ENCODE measurements around the gene APCDD1. TPM values are rescaled to one million over a fixed set of nuclear protein-coding genes. Genes with fewer than 3 reads are reported as not detected.
"Not testable (repeated sequence)": the region's sequence is repeated elsewhere in the genome, so short reads cannot be mapped to it uniquely, and the experiment has no call there.

The APCDD1 gene
- total RNA-seq, 4 donors from 2014 or later: 4.6 to 13.0 (median 7.5) TPM

- no peak for TF ChIP-seq CTCF (IDR thresholded peaks at IDR 0.05 in 4 of 5, conservative IDR thresholded peaks at IDR 0.05 in 1 of 5)
- no peak for TF ChIP-seq POLR2A (IDR thresholded peaks at IDR 0.05)
- in situ Hi-C loops (cut with MboI; ENCODE audit: low sequenced_read_pairs in 4 of 4) (loop anchor here in 1 of 4 donors (25.0 kb wide), 1 partner anchor 725 kb away; no protein-coding TSS in a partner anchor), intact Hi-C loops (cut with DNase I; ENCODE audit: low total_unique reads) (loop anchor here (10.0 kb wide), 1 partner anchor 1317 kb away; the partner anchor contains the start of gene CHMP1B)
- no peaks in the 10 kb centered on the region for H3K4me1 ChIP-seq
- no peak overlapping the region for H3K4me3 ChIP-seq
- no peaks in the 10 kb centered on the region for H3K9me3 ChIP-seq
- DNase-seq (no peak), ATAC-seq (no peak)
- H3K27me3 ChIP-seq: no peaks in the 10 kb centered on the region
- no peak overlapping the region for H3K27ac ChIP-seq
- peaks cover 6 to 42% of the 10 kb centered on the region in 2 donors for H3K36me3 ChIP-seq
Observed at GRCh38 chr18:10537765-10538164, 83.3 kb downstream of the APCDD1 start.

GRCh38 chr18:10539124-10539523, 84.7 kb downstream of the APCDD1 start:
- H3K36me3 ChIP-seq: peaks cover 6 to 51% of the 10 kb centered on the region in 2 donors
- not testable (repeated sequence) for H3K4me1 ChIP-seq, H3K27ac ChIP-seq, DNase-seq, H3K4me3 ChIP-seq, H3K27me3 ChIP-seq, ATAC-seq, H3K9me3 ChIP-seq
- in situ Hi-C loops (cut with MboI; ENCODE audit: low sequenced_read_pairs in 4 of 4) (loop anchor here in 1 of 4 donors (25.0 kb wide), 1 partner anchor 727 kb away; no protein-coding TSS in a partner anchor), intact Hi-C loops (cut with DNase I; ENCODE audit: low total_unique reads) (loop anchor here (10.0 kb wide), 1 partner anchor 1316 kb away; the partner anchor contains the start of gene CHMP1B)

Other genes starting within 250 kb of the APCDD1 start
- gene NAPG, start 71.4 kb downstream of the APCDD1 start, total RNA-seq: 10 to 100 TPM; 13.8 to 29.6 (median 19.5) TPM